ENCODE data around the gene DTWD1.
"Not testable (repeated sequence)": the region's sequence is repeated elsewhere in the genome, so short reads cannot be mapped to it uniquely, and the experiment has no call there.

DTWD1 gene, protein sequence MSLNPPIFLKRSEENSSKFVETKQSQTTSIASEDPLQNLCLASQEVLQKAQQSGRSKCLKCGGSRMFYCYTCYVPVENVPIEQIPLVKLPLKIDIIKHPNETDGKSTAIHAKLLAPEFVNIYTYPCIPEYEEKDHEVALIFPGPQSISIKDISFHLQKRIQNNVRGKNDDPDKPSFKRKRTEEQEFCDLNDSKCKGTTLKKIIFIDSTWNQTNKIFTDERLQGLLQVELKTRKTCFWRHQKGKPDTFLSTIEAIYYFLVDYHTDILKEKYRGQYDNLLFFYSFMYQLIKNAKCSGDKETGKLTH

GRCh38 chr15:49620658-49621368 is at the start of gene DTWD1, which contains the start of gene FAM227B:
DTWD1 (plus strand) TSS chr15:49621048; CDS start chr15:49625168, 4,120 bp downstream.
FAM227B (minus strand) TSS chr15:49620818; CDS start chr15:49615171, 5,647 bp downstream.
- peaks cover 18 to 22% of the 10 kb centered on the region in 2 donors for H3K4me1 Mint-ChIP-seq
- H3K27ac Mint-ChIP-seq, result peak within 1 kb of the TSS; percentile 92
- H3K4me3 Mint-ChIP-seq, result peak within 1 kb of the TSS; percentile 83 to 84
- H3K9me3 Mint-ChIP-seq, result peaks cover 3 to 4% of the 10 kb centered on the region in 2 donors
- peaks cover 12 to 16% of the 10 kb centered on the region in 2 donors for H3K36me3 Mint-ChIP-seq
- no peaks in the 10 kb centered on the region for H3K27me3 Mint-ChIP-seq
- peak; percentile 98 to 99 for ATAC-seq (replicated peaks)
- DNase-seq, result peak; percentile 94

DNA sequence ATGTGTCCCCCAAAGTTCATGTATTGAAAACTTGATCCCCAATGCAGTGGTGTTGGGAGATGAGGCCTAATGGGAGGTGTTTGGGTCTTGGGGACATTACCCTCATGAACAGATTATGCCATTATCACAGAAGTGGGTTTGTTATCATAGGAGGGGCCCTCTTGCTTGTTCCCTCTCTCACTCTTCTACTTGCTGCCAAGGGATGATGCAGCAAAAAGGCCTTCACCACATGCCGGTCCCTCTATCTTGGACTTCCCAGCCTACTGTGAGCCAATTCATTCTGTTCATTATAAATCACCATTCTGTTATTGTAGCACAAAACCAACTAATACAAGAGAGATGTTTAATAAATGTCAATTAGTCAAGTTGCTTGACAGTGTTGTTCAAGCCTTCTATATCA is 47.4 kb upstream of the DTWD1 start:
- ATAC-seq (replicated peaks) (no peak), DNase-seq (no peak)

DNA sequence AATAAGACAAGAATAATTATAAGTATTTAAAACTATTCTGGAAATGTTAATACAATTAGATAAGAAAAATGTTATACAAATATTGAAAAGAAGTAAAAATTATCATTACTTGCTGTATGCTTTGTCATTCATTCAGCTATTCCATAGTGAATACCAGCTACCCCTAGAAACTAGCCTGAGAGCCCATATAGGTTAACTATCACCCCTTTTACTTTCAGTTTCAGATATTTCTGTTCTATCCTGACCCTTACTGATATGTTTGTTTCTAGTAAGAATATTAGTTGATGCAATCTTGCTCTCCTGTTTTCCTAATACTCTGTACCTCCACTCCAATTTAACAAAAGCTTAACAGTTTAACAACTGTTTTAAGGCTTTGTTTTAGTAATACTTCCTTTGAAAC is 31.8 kb upstream of the DTWD1 start:
- Mint-ChIP-seq H3K27me3 (no peaks in the 10 kb centered on the region), H3K4me1 (no peaks in the 10 kb centered on the region), H3K9me3 (peaks cover 0 to 9% of the 10 kb centered on the region in 2 donors), H3K27ac (no peak overlapping the region), H3K36me3 (peaks cover 11 to 20% of the 10 kb centered on the region in 2 donors), H3K4me3 (no peak overlapping the region)
- ATAC-seq (replicated peaks) (no peak), DNase-seq (no peak)

More for the DNA sequence above, 47.4 kb upstream of the DTWD1 start:
- no peak overlapping the region for H3K4me3 Mint-ChIP-seq
- peaks cover 18 to 27% of the 10 kb centered on the region in 2 donors for H3K9me3 Mint-ChIP-seq
- no peaks in the 10 kb centered on the region for H3K27me3 Mint-ChIP-seq
- no peaks in the 10 kb centered on the region for H3K4me1 Mint-ChIP-seq
- H3K27ac Mint-ChIP-seq, result no peak overlapping the region
- H3K36me3 Mint-ChIP-seq, result peaks cover 21 to 29% of the 10 kb centered on the region in 2 donors

GRCh38 chr15:49592829-49593316 is 28.0 kb upstream of the DTWD1 start:
- not testable (repeated sequence) for H3K4me1 Mint-ChIP-seq; H3K27me3 Mint-ChIP-seq; ATAC-seq (replicated peaks); H3K27ac Mint-ChIP-seq; DNase-seq; H3K4me3 Mint-ChIP-seq
- H3K9me3 Mint-ChIP-seq, result peaks cover 8 to 19% of the 10 kb centered on the region in 2 donors
- peaks cover 11 to 27% of the 10 kb centered on the region in 2 donors for H3K36me3 Mint-ChIP-seq

DNA sequence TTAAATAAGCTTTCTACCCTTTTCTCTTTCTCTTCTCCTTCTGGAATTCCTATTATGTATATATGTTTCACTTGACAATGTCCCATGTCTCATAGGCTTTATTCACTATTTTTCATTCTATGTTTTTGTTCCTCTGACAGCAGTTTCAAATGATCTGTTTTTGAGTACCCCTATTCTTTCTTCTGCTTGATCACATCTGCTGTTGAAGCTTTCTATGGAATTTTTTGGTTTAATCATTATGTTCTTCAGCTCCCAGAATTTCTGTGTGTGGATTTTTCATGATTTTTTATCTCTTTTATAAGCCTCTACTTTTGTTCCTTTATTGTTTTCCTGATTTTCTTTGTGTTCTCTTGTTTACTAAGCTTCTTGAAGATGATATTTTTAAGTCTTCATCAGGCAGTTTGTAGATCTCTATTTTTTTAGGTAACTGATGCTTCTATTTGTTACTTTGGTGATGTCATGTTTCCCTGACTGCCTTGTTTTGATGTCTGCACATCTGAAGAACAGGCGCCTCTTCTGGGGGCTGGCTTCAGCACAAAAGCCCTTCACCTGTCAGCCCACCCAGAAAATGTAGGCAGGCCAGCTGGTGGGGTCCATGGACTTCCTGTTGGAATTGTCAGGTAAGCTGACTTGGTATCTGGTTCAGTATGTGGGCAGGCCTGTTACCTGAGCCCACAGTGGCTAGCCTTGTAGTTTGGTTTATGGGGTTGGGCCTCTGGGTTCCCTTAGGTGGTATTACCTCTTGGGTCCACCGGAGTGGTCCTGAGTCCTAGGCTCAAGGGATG is 16.0 kb upstream of the DTWD1 start:
- H3K27me3 Mint-ChIP-seq, result no peaks in the 10 kb centered on the region
- no peak for DNase-seq
- no peak for ATAC-seq (replicated peaks)
- H3K9me3 Mint-ChIP-seq, result peaks cover 19% of the 10 kb centered on the region in 2 donors
- no peak overlapping the region for H3K27ac Mint-ChIP-seq
- no peak overlapping the region for H3K4me3 Mint-ChIP-seq
- no peaks in the 10 kb centered on the region for H3K4me1 Mint-ChIP-seq
- peaks cover 22 to 33% of the 10 kb centered on the region in 2 donors for H3K36me3 Mint-ChIP-seq

DNA sequence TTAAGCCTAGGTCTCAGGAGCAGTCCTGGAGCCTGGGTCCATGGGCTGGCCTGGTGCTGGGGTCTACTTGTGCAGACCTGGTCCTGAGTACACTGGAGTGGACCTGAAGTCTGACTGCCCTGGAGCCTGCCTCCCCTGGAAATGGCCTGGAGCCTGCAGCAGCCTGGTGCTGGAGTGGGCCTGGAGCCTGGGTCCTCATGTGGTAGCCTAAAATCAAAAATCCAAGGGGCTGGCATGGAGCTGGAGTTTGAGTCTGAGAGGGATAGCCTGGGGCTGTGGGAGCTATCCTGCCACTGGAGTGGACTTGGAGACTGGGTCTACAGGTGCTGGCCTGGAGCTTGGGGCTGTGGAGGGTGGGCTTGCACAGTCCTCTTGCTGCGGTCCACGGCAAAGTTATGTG is 15.3 kb upstream of the DTWD1 start:
- Mint-ChIP-seq H3K9me3 (peaks cover 19% of the 10 kb centered on the region in 2 donors), H3K27me3 (no peaks in the 10 kb centered on the region), H3K36me3 (peaks cover 22 to 28% of the 10 kb centered on the region in 2 donors), H3K4me3 (no peak overlapping the region), H3K4me1 (no peaks in the 10 kb centered on the region), H3K27ac (no peak overlapping the region)
- DNase-seq, result no peak
- ATAC-seq (replicated peaks), result no peak

GRCh38 chr15:49606594-49606993 is 14.3 kb upstream of the DTWD1 start:
- DNase-seq (no peak), ATAC-seq (replicated peaks) (no peak)
- no peaks in the 10 kb centered on the region for H3K4me1 Mint-ChIP-seq
- peaks cover 14 to 17% of the 10 kb centered on the region in 2 donors for H3K9me3 Mint-ChIP-seq
- H3K27ac Mint-ChIP-seq, result no peak overlapping the region
- peaks cover 19 to 23% of the 10 kb centered on the region in 2 donors for H3K36me3 Mint-ChIP-seq
- H3K27me3 Mint-ChIP-seq, result no peaks in the 10 kb centered on the region
- no peak overlapping the region for H3K4me3 Mint-ChIP-seq

- H3K36me3 Mint-ChIP-seq, result peaks cover 24% of the 10 kb centered on the region in 2 donors
- H3K27me3 Mint-ChIP-seq, result no peaks in the 10 kb centered on the region
- H3K4me3 Mint-ChIP-seq, result no peak overlapping the region
- peaks cover 9 to 12% of the 10 kb centered on the region in 2 donors for H3K9me3 Mint-ChIP-seq
- H3K27ac Mint-ChIP-seq, result no peak overlapping the region
- DNase-seq, result no peak
- ATAC-seq (replicated peaks), result no peak
- no peaks in the 10 kb centered on the region for H3K4me1 Mint-ChIP-seq
Measured at GRCh38 chr15:49610157-49610918, 10.5 kb upstream of the DTWD1 start.

GRCh38 chr15:49612240-49612639 is 8.6 kb upstream of the DTWD1 start:
- H3K36me3 Mint-ChIP-seq, result peaks cover 22% of the 10 kb centered on the region in 2 donors
- H3K27ac Mint-ChIP-seq; H3K4me1 Mint-ChIP-seq; H3K27me3 Mint-ChIP-seq; H3K4me3 Mint-ChIP-seq; DNase-seq; ATAC-seq (replicated peaks): not testable (repeated sequence)
- peaks cover 12 to 16% of the 10 kb centered on the region in 2 donors for H3K9me3 Mint-ChIP-seq

DNA sequence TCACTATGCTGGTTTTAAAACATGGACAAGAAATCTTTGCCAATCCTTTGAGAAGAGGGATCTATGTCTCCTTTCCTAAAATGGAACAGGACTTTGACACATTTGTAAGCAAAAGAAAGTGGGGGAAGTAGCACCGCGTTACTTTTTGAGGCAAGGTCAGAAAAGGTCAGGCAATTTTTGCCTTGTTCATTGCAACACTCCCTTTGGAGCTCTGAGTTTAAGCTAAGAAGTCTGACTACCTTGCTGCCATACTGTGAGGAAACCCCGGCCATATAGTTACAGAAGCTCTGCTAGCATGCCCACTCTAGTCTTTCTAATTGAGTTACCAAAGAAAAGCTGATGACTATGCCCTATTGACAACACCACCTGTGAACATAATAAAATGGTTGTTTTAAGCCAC is 1.6 kb upstream of the DTWD1 start:
- H3K27me3 Mint-ChIP-seq, result no peaks in the 10 kb centered on the region
- H3K4me3 Mint-ChIP-seq, result no peak overlapping the region
- no peak for DNase-seq
- peaks cover 12 to 13% of the 10 kb centered on the region in 2 donors for H3K9me3 Mint-ChIP-seq
- no peak overlapping the region for H3K27ac Mint-ChIP-seq
- H3K4me1 Mint-ChIP-seq, result peaks cover 16 to 22% of the 10 kb centered on the region in 2 donors
- no peak for ATAC-seq (replicated peaks)
- peaks cover 15 to 21% of the 10 kb centered on the region in 2 donors for H3K36me3 Mint-ChIP-seq

GRCh38 chr15:49620199-49620598 is 649 bp upstream of the DTWD1 start:
- peaks cover 4 to 6% of the 10 kb centered on the region in 2 donors for H3K9me3 Mint-ChIP-seq
- H3K27ac Mint-ChIP-seq, result peak overlapping the region; percentile 92
- peak overlapping the region; percentile 83 to 84 for H3K4me3 Mint-ChIP-seq
- H3K4me1 Mint-ChIP-seq, result peaks cover 16 to 22% of the 10 kb centered on the region in 2 donors
- no peaks in the 10 kb centered on the region for H3K27me3 Mint-ChIP-seq
- ATAC-seq (replicated peaks) (no peak), DNase-seq (no peak)
- peaks cover 11 to 16% of the 10 kb centered on the region in 2 donors for H3K36me3 Mint-ChIP-seq

- Mint-ChIP-seq H3K4me3 (peak overlapping the region; percentile 83 to 84), H3K9me3 (peaks cover 3% of the 10 kb centered on the region in 2 donors)
- no peak for ATAC-seq (replicated peaks)
Measured at GRCh38 chr15:49621401-49621811, 558 bp downstream of the DTWD1 start.

GRCh38 chr15:49621887-49622286 is 1.0 kb downstream of the DTWD1 start:
- H3K36me3 Mint-ChIP-seq, result peaks cover 8 to 13% of the 10 kb centered on the region in 2 donors
- H3K4me1 Mint-ChIP-seq, result peaks cover 18 to 22% of the 10 kb centered on the region in 2 donors
- peak overlapping the region; percentile 92 for H3K27ac Mint-ChIP-seq
- DNase-seq (no peak), ATAC-seq (replicated peaks) (no peak)
- peak overlapping the region; percentile 83 to 84 for H3K4me3 Mint-ChIP-seq
- H3K9me3 Mint-ChIP-seq, result peaks cover 3% of the 10 kb centered on the region in 2 donors
- H3K27me3 Mint-ChIP-seq, result no peaks in the 10 kb centered on the region

More at GRCh38 chr15:49621401-49621811, 558 bp downstream of the DTWD1 start:
- Mint-ChIP-seq H3K27ac (peak overlapping the region; percentile 92), H3K4me1 (peaks cover 18 to 22% of the 10 kb centered on the region in 2 donors), H3K27me3 (no peaks in the 10 kb centered on the region), H3K36me3 (peaks cover 10 to 13% of the 10 kb centered on the region in 2 donors)
- DNase-seq, result no peak

All from stimulated activated naive B cell treated with anti-CD40 and anti-IgM and Interleukin-4, amounts not matched to agents 10 μg/mL and 1 μg/mL and 100 μg/mL, for 72 hours (primary cell).